Thymus (tissue), 11 donors: Measurements from ENCODE around the gene INSM1. TPM values are rescaled to one million over a fixed set of nuclear protein-coding genes. Genes with fewer than 3 reads are reported as not detected.
A peak's percentile ranks its signal among the peaks of the same experiment; 100 is the strongest.
"Not testable (repeated sequence)": the region's sequence is repeated elsewhere in the genome, so short reads cannot be mapped to it uniquely, and the experiment has no call there.

Source experiments
- DNase-seq, 9 donors: peaks; one replicate each; pipeline ENCODE4 v3.0.0-alpha.2; 2013; ENCODE audit warnings: low spot score in 9 of 9, low read depth in 6 of 9, missing footprints in 1 of 9
- H3K27ac ChIP-seq, 2 donors: one replicate each; pipeline ENCODE4 v1.5.1; 2013; ENCODE audit warnings: control low read depth in 1 of 2, low read depth in 1 of 2, low read length in 1 of 2, mild to moderate bottlenecking in 1 of 2, moderate library complexity in 1 of 2
- H3K27me3 ChIP-seq, 2 donors: one replicate each; pipeline ENCODE4 v1.5.1; 2013; ENCODE audit warnings: low read length in 1 of 2; ENCODE audit not compliant: control insufficient read depth in 2 of 2, insufficient read depth in 1 of 2
- H3K36me3 ChIP-seq, 2 donors: one replicate each; pipeline ENCODE4 v1.5.1; 2013; ENCODE audit warnings: low read length in 1 of 2, mild to moderate bottlenecking in 1 of 2, moderate library complexity in 1 of 2; ENCODE audit not compliant: control insufficient read depth in 2 of 2, insufficient read depth in 2 of 2
- H3K4me1 ChIP-seq, 2 donors: one replicate each; pipeline ENCODE4 v1.5.1; 2013; ENCODE audit warnings: low read length in 2 of 2; ENCODE audit not compliant: control insufficient read depth in 2 of 2, insufficient read depth in 2 of 2
- H3K4me3 ChIP-seq, 2 donors: one replicate each; pipeline ENCODE4 v1.5.1; 2013; ENCODE audit warnings: low read length in 2 of 2, control low read depth in 1 of 2, mild to moderate bottlenecking in 1 of 2
- H3K9me3 ChIP-seq, 2 donors: one replicate each; pipeline ENCODE4 v1.5.1; 2013; ENCODE audit warnings: low read length in 1 of 2, mild to moderate bottlenecking in 1 of 2; ENCODE audit not compliant: control insufficient read depth in 2 of 2, insufficient read depth in 1 of 2
- WGBS: extraction: QIAGEN DNeasy Blood & Tissue Kit; methylation state at CpG from one replicate; pipeline ENCODE4 v1.1.7; 2013; 5-methylcytosine and 5-hydroxymethylcytosine counted together
- polyA plus RNA-seq: library from polyadenylated mRNA; stranded (reverse); fragments of 200-250 nt; gene quantifications from one replicate; pipeline ENCODE4 v1.2.3, GENCODE V29; 2013
- total RNA-seq: library from RNA; stranded (reverse); fragments of 120-200 nt; gene quantifications from one replicate; pipeline ENCODE4 v1.2.4, GENCODE V29; 2013
- donor health status: healthy.

The INSM1 gene
- total and polyA plus RNA-seq, 2 donors = 4.4 to 7.6 TPM

DNA sequence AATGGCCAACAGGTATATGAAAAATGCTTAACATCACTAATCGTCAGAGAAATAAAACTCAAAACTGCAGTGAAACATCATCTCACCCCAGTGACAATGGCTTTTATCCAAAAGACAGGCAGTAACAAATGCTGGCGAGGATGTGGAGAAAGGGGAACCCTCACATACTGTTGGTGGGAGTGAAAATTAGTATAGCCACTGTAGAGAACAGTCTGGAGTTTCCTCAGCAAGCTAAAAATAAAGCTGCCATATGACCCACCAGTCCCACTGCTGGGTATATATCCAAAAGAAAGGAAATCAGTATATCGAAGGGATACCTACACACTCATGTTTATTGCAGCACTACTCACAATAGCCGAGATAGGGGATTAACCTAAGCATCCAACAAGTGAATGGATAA is 23.4 kb upstream of the INSM1 start:
- 93% methylated on average over 4 of the region's 4 CpGs for WGBS
- peaks cover 0 to 2% of the 10 kb centered on the region in 2 donors for H3K27me3 ChIP-seq
- H3K9me3 ChIP-seq = no peaks in the 10 kb centered on the region
- H3K36me3 ChIP-seq = no peaks in the 10 kb centered on the region
- no peaks in the 10 kb centered on the region for H3K4me1 ChIP-seq
- no peak overlapping the region for H3K27ac ChIP-seq
- DNase-seq = no peak
- no peak overlapping the region for H3K4me3 ChIP-seq

GRCh38 chr20:20353576-20353975 is 14.3 kb upstream of the INSM1 start:
- H3K4me1 ChIP-seq = no peaks in the 10 kb centered on the region
- H3K4me3 ChIP-seq = no peak overlapping the region
- peaks cover 0 to 7% of the 10 kb centered on the region in 2 donors for H3K9me3 ChIP-seq
- no peaks in the 10 kb centered on the region for H3K27me3 ChIP-seq
- no peak for DNase-seq
- 64% methylated on average over 3 of the region's 3 CpGs for WGBS
- no peaks in the 10 kb centered on the region for H3K36me3 ChIP-seq
- no peak overlapping the region for H3K27ac ChIP-seq

GRCh38 chr20:20355503-20355902 is 12.4 kb upstream of the INSM1 start:
- not testable (repeated sequence) for H3K4me1 ChIP-seq, H3K9me3 ChIP-seq, H3K36me3 ChIP-seq, H3K27ac ChIP-seq, H3K27me3 ChIP-seq, H3K4me3 ChIP-seq, DNase-seq

DNA sequence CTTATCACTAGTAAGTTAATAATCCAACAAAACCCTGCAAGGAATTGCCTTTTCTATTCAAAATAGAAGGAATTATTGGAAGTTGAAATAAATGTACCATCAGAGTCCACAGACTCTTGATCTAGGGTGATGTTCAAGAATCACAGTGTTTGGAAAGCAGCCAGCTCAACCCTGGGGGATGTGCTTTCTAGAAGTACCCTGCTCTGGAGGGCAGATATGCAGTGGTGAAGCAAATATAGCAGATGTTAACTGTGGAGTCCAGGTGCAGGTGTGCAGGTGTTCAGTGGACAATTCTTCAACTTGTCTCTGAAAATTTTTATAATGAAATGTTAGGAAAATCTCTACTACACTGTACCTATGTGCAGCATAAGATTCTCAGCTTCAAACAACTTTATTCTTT is 9.1 kb upstream of the INSM1 start:
- Histone ChIP-seq H3K27ac (no peak overlapping the region), H3K4me3 (no peak overlapping the region), H3K36me3 (no peaks in the 10 kb centered on the region), H3K4me1 (peaks cover 0 to 9% of the 10 kb centered on the region in 2 donors), H3K27me3 (peaks cover 27 to 39% of the 10 kb centered on the region in 2 donors), H3K9me3 (peaks cover 0 to 7% of the 10 kb centered on the region in 2 donors)
- DNase-seq = no peak

DNA sequence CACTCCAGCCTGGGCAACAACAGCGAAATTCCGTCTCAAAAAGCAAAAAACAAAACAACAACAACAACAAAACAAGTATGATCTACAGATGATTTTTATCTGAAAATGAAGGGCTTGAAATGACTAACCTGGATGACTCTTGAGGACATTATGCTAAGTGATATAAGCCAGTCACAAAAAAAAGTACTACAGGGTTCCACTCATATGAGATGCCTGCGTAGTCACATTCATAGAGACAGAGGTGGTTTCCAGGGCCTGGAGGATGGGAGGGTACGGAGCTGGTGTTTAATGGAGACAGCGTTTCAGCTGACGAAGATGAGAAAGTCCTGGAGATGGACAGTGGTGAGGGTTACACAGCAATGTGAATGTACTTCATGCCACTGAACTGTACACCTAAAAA is 8.3 kb upstream of the INSM1 start:
- H3K27me3 ChIP-seq = peaks cover 35 to 48% of the 10 kb centered on the region in 2 donors
- H3K36me3 ChIP-seq = no peaks in the 10 kb centered on the region
- H3K9me3 ChIP-seq = peaks cover 0 to 5% of the 10 kb centered on the region in 2 donors
- peaks cover 0 to 12% of the 10 kb centered on the region in 2 donors for H3K4me1 ChIP-seq
- 88% methylated on average over 6 of the region's 6 CpGs for WGBS
- H3K27ac ChIP-seq = no peak overlapping the region
- DNase-seq = no peak
- H3K4me3 ChIP-seq = no peak overlapping the region

DNA sequence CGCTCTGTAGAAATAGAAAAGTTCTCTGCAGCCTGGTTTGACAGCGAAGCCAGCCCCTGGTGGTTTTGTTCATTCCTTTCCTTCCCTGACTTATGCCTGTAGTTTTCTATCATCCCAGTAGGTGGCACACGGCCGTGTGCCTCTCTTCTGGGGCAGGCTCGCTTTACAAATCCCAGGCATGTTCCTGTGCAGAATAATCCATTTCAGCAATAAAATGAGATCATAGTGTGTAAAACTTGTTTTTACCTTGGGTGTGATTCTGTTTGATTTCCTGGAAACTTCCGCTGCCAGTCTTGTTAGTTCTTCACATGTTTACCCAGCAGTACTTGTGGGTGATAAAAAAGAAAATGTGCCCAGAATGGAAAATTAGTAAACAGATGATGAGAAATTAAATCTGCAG is 7.4 kb upstream of the INSM1 start:
- Histone ChIP-seq H3K4me3 (no peak overlapping the region), H3K36me3 (no peaks in the 10 kb centered on the region), H3K9me3 (no peaks in the 10 kb centered on the region), H3K4me1 (peaks cover 0 to 14% of the 10 kb centered on the region in 2 donors), H3K27ac (no peak overlapping the region), H3K27me3 (peaks cover 44 to 56% of the 10 kb centered on the region in 2 donors)
- DNase-seq = peak in 8 of 9 donors; percentile 29 to 76 (median 46)
- WGBS = 1% methylated on average over 6 of the region's 6 CpGs

DNA sequence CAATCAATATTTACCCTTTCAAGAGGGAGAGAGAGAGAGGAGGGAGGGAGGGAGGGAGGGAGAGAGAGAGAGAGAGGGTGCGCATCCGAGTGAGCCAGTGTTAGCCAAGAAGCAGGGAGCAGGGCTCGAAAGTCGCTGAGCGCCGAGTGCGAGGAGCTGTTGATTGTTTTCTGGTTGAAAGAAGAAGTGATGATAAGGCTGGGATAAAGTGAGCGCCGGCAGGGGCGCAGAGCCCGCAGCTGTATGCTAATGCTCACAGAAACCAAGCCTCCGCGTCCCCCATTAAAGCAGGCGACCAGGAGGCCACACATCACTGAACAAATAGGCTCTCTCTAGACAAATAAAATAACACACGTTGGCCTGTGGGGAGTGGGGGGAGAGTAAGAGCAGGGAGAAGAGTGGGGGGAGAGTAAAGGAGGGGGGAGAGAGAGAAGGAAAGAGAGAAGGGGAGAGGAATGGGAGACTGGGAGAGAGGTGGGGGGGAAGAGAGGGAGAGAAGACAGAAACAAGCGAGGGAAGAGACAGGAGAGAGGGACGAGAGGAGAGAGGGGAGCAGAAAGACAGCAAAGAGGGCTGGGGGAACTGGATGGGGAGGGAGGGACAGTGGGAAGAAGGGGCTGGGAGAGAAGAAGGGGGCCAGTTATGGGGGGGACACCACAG is 5.0 kb upstream of the INSM1 start:
- Histone ChIP-seq H3K27ac (no peak overlapping the region), H3K27me3 (peaks cover 66 to 80% of the 10 kb centered on the region in 2 donors), H3K36me3 (no peaks in the 10 kb centered on the region), H3K4me1 (peaks cover under 1 to 22% of the 10 kb centered on the region in 2 donors), H3K9me3 (peaks cover 0 to 9% of the 10 kb centered on the region in 2 donors), H3K4me3 (no peak overlapping the region)
- 4% methylated on average over 17 of the region's 17 CpGs for WGBS
- peak in 1 of 9 donors; percentile 32 for DNase-seq

- no peak overlapping the region for H3K4me3 ChIP-seq
- peaks cover 3 to 22% of the 10 kb centered on the region in 2 donors for H3K4me1 ChIP-seq
- WGBS = 11% methylated on average over 15 of the region's 15 CpGs
- H3K27ac ChIP-seq = no peak overlapping the region
- H3K27me3 ChIP-seq = peaks cover 71 to 84% of the 10 kb centered on the region in 2 donors
- peaks cover 0 to 9% of the 10 kb centered on the region in 2 donors for H3K9me3 ChIP-seq
- no peak for DNase-seq
- no peaks in the 10 kb centered on the region for H3K36me3 ChIP-seq
Measured at GRCh38 chr20:20363434-20363798, 4.5 kb upstream of the INSM1 start.

DNA sequence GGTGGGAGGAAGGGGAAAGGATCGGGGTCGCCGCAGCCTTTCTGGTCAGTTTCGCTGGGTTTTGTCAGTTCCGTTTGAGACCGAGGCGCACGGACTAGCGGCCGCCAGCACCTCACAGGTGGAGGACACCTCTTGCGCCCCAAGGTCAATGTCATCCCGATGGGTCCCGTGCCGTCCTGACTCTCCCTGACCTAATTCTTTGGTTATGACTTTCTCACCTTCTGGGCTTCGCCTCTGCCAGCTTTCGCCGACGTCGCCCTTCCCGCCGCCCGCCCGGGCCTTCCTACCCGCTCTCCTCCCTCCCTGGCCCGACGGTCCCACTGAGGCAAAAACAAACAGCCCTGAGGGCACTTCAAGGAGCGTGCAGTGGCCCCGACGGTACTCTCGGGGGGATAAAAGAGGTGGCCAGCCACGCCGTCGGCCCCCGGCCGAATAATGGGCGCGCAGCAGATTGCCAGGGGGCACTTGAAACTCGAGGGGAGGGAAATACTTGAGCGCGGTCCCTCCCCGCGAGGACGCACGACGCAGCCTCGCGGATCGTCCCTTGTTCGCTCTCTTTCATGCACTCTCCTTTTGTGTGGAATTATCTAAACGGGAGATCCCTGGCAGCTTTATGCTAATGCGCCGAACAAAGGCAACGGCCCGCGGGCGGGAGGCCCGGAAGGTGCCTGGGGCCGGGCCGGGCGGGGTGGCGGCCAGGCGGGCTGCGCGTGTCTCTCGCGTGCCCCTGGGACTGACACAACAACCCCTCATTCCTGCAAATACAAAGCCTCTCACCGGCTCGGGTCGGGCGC is 3.9 kb upstream of the INSM1 start:
- Histone ChIP-seq H3K27ac (no peak overlapping the region), H3K9me3 (peaks cover 0 to 9% of the 10 kb centered on the region in 2 donors), H3K27me3 (peaks cover 77 to 89% of the 10 kb centered on the region in 2 donors), H3K36me3 (no peaks in the 10 kb centered on the region), H3K4me1 (peaks cover 3 to 22% of the 10 kb centered on the region in 2 donors), H3K4me3 (no peak overlapping the region)
- 4% methylated on average over 70 of the region's 70 CpGs for WGBS
- peak in 1 of 9 donors; percentile 21 for DNase-seq
